DMS 273 (cell line): ENCODE measurements around the gene SPRY4.
"Not testable (repeated sequence)": the region's sequence is repeated elsewhere in the genome, so short reads cannot be mapped to it uniquely, and the experiment has no call there.

Experiments used
- DNase-seq: peaks from one replicate; lab custom pipeline; 2025; ENCODE audit not compliant: unreplicated experiment; lab: John Stamatoyannopoulos, UW

The SPRY4 gene

DNA sequence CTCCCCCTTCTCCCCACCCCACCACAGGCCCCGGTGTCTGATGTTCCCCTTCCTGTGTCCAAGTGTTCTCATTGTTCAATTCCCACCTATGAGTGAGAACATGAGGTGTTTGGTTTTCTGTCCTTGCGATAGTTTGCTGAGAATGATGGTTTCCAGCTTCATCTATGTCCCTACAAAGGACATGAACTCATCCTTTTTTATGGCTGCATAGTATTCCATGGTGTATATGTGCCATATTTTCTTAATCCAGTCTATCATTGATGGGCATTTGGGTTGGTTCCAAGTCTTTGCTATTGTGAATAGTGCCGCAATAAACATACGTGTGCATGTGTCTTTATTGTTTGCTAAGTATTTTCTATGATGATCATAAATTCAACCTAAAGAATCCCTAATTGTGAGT is 60.7 kb downstream of the SPRY4 start:
- DNase-seq: not testable (repeated sequence)

DNA sequence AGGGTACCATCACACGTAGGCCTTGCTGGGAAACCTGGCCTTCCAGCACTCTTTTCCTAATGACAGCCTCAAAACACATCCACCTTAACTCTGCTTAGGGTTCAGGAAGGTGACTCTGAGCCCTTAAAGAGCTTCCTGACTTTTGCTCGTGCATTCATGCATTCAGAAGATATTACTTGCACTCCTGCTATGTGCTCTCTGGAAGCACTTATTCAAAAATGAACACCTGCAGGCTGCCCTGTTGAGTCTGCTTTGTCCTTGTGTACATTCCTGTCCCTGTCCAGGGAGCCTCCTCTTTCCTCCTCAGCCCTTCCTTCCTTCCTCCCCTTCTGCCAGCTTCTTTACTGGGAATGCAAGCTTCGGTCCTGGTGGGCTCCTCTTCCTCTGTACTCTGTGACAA is 61.5 kb downstream of the SPRY4 start:
- no peak for DNase-seq

DNA sequence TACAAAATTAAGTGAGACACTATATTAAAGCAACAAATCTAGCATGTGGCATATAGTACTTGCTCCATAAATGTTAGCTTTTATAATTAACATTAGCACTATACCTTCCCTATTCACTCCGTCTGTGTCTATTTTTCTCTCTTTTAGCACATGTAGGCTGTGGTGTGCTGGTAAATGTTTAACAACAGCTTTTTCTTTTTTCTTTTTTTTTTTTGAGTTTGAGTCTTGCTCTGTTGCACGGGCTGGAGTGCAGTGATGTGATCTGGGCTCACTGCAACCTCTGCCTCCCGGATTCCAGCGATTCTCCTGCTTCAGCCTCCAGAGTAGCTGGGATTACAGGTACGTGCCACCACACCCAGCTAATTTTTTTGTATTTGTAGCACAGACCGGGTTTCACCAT is 62.1 kb downstream of the SPRY4 start:
- DNase-seq: no peak
